ENCODE data around the gene SPOP. TPM values are rescaled to one million over a fixed set of nuclear protein-coding genes. Genes with fewer than 3 reads are reported as not detected.
A peak's percentile ranks its signal among the peaks of the same experiment; 100 is the strongest.

Gene SPOP
- total RNA-seq, 4 donors from 2014 or later: 27.5 to 57.5 (median 53.5) TPM

GRCh38 chr17:49691677-49692191 is 13.8 kb upstream of the SPOP start:
- Histone ChIP-seq H3K27me3 (no peaks in the 10 kb centered on the region), H3K27ac (peak overlapping the region; percentile 48 to 79 (median 65)), H3K9me3 (no peaks in the 10 kb centered on the region), H3K4me3 (no peak overlapping the region), H3K4me1 (peaks cover 15 to 23% of the 10 kb centered on the region in 2 donors), H3K36me3 (no peaks in the 10 kb centered on the region)
- DNase-seq (no peak), ATAC-seq (peak in 1 of 2 donors; percentile 13)
- TF ChIP-seq POLR2A (IDR thresholded peaks at IDR 0.05) (no peak), CTCF (IDR thresholded peaks at IDR 0.05 in 4 of 5, conservative IDR thresholded peaks at IDR 0.05 in 1 of 5) (no peak)
- intact Hi-C loops (cut with DNase I; ENCODE audit: low total_unique reads): no loop called here
- in situ Hi-C loops (cut with MboI; ENCODE audit: low sequenced_read_pairs in 4 of 4): loop anchor here in 3 of 4 donors (5.0 kb wide), 1 partner anchor 119 kb away; no protein-coding TSS in a partner anchor

- H3K27ac ChIP-seq: peak overlapping the region; percentile 48 to 79 (median 65)
- no peak overlapping the region for H3K4me3 ChIP-seq
- ATAC-seq (peak; percentile 66 to 84), DNase-seq (no peak)
- no peak for TF ChIP-seq POLR2A (IDR thresholded peaks at IDR 0.05)
- TF ChIP-seq CTCF (IDR thresholded peaks at IDR 0.05 in 4 of 5, conservative IDR thresholded peaks at IDR 0.05 in 1 of 5): no peak
- no peaks in the 10 kb centered on the region for H3K9me3 ChIP-seq
- H3K4me1 ChIP-seq: peaks cover 15 to 23% of the 10 kb centered on the region in 2 donors
- in situ Hi-C loops (cut with MboI; ENCODE audit: low sequenced_read_pairs in 4 of 4): loop anchor here in 3 of 4 donors (5.0 kb wide), 1 partner anchor 119 kb away; no protein-coding TSS in a partner anchor
- intact Hi-C loops (cut with DNase I; ENCODE audit: low total_unique reads): no loop called here
- no peaks in the 10 kb centered on the region for H3K27me3 ChIP-seq
- no peaks in the 10 kb centered on the region for H3K36me3 ChIP-seq
Observed at GRCh38 chr17:49691086-49691676, 13.3 kb upstream of the SPOP start.

GRCh38 chr17:49690256-49690655 is 12.4 kb upstream of the SPOP start:
- H3K27ac ChIP-seq: peak overlapping the region in 3 of 4 donors; percentile 48 to 79 (median 65)
- no peaks in the 10 kb centered on the region for H3K27me3 ChIP-seq
- intact Hi-C loops (cut with DNase I; ENCODE audit: low total_unique reads) (no loop called here), in situ Hi-C loops (cut with MboI; ENCODE audit: low sequenced_read_pairs in 4 of 4) (loop anchor here in 3 of 4 donors (5.0 kb wide), 1 partner anchor 118 kb away; no protein-coding TSS in a partner anchor)
- no peaks in the 10 kb centered on the region for H3K9me3 ChIP-seq
- no peaks in the 10 kb centered on the region for H3K36me3 ChIP-seq
- H3K4me1 ChIP-seq: peaks cover 15 to 22% of the 10 kb centered on the region in 2 donors
- TF ChIP-seq CTCF (IDR thresholded peaks at IDR 0.05 in 4 of 5, conservative IDR thresholded peaks at IDR 0.05 in 1 of 5) (no peak), POLR2A (IDR thresholded peaks at IDR 0.05) (no peak)
- ATAC-seq: no peak
- DNase-seq: no peak
- H3K4me3 ChIP-seq: no peak overlapping the region

- no peaks in the 10 kb centered on the region for H3K36me3 ChIP-seq
- ATAC-seq: no peak
- in situ Hi-C loops (cut with MboI; ENCODE audit: low sequenced_read_pairs in 4 of 4): no loop called here
- H3K27me3 ChIP-seq: no peaks in the 10 kb centered on the region
- TF ChIP-seq CTCF (IDR thresholded peaks at IDR 0.05 in 4 of 5, conservative IDR thresholded peaks at IDR 0.05 in 1 of 5): no peak
- no peak for TF ChIP-seq POLR2A (IDR thresholded peaks at IDR 0.05)
- H3K9me3 ChIP-seq: no peaks in the 10 kb centered on the region
- intact Hi-C loops (cut with DNase I; ENCODE audit: low total_unique reads): no loop called here
- H3K27ac ChIP-seq: peak overlapping the region; percentile 41 to 64 (median 56)
- no peak for DNase-seq
- H3K4me3 ChIP-seq: no peak overlapping the region
- peaks cover 15 to 18% of the 10 kb centered on the region in 2 donors for H3K4me1 ChIP-seq
Observed at GRCh38 chr17:49688848-49689247, 11.0 kb upstream of the SPOP start.

All from gastrocnemius medialis (tissue), 4 donors.